ENCODE results near the gene NAT8.

GRCh38 chr2:73685764-73686438, 43.7 kb upstream of the NAT8 start:
- no peak for TF ChIP-seq CTCF (IDR thresholded peaks at IDR 0.05)
- TF ChIP-seq POLR2A (IDR thresholded peaks at IDR 0.05): no peak
